Astrocyte of the spinal cord (primary cell): ENCODE results near the gene ALDH3A1.

ENCODE experiments used
- DNase-seq: peaks from one replicate; pipeline ENCODE4 v3.0.0; 2011; ENCODE audit warnings: low read depth, low spot score
- H3K4me3 ChIP-seq: 2 replicates; pipeline ENCODE4 v1.5.1; 2011; ENCODE audit warnings: low read depth, mild to moderate bottlenecking, low read length, moderate library complexity
- CTCF ChIP-seq: IDR thresholded peaks from 2 replicates; pipeline ENCODE4 v1.5.1; 2012; ENCODE audit warnings: low read depth, mild to moderate bottlenecking, low read length, inconsistent platforms
- in situ Hi-C: cut with HindIII; loops from 2 replicates; pipeline ENCODE4 v1.10.0; 2017; ENCODE audit warnings: low sequenced_read_pairs

The ALDH3A1 gene

DNA sequence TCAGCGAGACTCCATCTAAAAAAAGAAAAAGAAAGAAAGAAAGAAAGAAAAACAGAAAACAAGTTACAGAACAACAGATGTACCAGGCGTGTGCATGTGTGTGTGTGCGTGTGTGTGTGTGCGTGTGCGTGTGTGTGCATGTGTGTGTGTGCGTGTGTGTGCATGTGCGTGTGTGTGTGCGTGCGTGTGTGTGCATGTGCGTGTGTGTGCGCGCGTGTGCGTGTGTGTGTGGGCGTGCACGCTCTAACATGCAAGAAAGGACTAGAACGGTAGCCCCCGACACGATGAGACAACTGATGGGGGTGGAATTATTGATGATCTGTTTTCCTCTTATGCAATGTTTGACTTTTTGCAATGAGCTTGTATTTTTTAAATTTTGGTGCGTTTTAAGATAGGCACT is 1.6 kb downstream of the ALDH3A1 start:
- DNase-seq, result no peak
- TF ChIP-seq CTCF, result no peak
- no peak overlapping the region for H3K4me3 ChIP-seq
- in situ Hi-C loops, result no loop called here

- peak; percentile 73 for DNase-seq
- H3K4me3 ChIP-seq, result no peak overlapping the region
- TF ChIP-seq CTCF, result peak; percentile 93
- in situ Hi-C loops, result no loop called here
Measured at GRCh38 chr17:19744922-19745757, 3.0 kb downstream of the ALDH3A1 start.

DNA sequence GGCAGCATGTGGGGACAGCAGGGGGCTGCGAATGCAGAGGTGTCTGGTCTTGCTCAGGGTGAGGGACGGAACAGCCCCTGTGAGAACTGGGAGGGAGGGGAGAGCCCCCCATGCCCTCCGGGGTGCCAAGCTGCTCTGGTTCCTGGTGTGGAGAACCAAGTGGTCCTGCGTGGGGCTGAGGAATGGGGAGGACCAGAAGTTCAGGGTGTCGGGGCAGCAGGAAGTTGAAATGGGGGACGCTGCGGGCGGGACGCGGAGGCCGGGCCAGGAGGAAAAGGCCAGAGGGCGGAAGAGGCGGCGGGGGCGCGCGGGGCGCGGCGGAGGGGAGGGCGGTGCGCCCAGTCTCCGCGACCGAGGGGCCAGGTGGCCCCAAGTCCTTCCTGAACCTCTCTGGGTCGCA is 3.6 kb downstream of the ALDH3A1 start:
- no peak for DNase-seq
- in situ Hi-C loops, result no loop called here
- H3K4me3 ChIP-seq, result peak overlapping the region; percentile 10
- TF ChIP-seq CTCF, result no peak

- DNase-seq, result no peak
- in situ Hi-C loops, result no loop called here
- H3K4me3 ChIP-seq, result no peak overlapping the region
- TF ChIP-seq CTCF, result no peak
Measured at GRCh38 chr17:19743101-19744100, 4.7 kb downstream of the ALDH3A1 start.

DNA sequence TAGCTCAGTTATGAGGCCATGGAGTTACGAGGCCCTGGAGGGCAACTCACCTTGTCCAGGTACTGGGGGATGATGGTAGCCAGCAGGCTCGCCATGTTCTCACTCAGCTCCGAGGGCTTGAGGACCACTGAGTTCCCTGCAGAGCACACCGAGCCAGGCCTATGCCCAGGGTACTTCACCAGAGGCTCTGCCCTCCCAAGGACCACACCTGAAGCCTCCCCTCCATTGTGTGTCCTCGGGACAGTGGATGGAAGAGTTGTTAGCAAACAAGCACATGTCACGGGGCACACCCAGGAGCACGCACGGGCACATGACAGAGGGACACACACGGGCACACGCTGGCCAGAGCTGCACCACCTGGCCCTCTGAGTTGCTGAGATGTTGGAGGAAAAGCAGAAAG is 5.6 kb downstream of the ALDH3A1 start:
- H3K4me3 ChIP-seq, result no peak overlapping the region
- no peak for DNase-seq
- no peak for TF ChIP-seq CTCF
- in situ Hi-C loops, result no loop called here

DNA sequence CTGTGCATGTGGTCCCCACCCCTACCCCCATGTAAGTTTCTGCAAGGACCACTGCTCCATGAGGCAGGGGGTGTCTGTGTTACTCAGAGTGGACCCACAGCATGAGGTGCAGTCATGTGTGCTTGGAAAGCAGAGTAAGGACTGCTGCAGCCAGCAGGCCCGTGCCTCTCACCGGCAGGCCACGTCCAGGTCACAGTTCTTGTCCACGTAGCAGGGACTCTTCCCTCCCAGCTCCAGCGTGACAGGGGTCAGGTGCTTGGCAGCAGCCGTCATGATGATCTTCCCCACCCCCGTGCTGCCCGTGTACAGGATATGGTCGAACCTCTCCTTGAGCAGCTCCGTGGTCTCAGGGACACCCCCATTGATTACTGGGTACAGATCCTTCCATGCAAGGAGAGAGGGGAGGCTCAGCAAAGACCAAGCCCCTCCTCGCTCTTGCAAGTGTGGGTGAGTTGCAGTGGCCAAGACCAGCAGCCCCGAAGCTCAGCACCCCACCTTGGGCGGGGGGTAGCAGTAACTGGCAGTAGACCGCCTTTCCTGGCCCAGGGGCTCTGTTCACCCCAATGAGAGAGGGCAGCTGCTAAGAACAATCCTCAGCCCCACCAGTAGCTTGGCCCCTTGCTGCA is 6.2 kb downstream of the ALDH3A1 start:
- no peak for DNase-seq
- TF ChIP-seq CTCF, result no peak
- H3K4me3 ChIP-seq, result no peak overlapping the region
- in situ Hi-C loops, result no loop called here
